Umbilical cord (tissue), 2 donors: ENCODE measurements around the gene UBE2L5. TPM values are rescaled to one million over a fixed set of nuclear protein-coding genes. Genes with fewer than 3 reads are reported as not detected.
A peak's percentile ranks its signal among the peaks of the same experiment; 100 is the strongest.

Experiments used
- DNase-seq: peaks from one replicate; pipeline ENCODE4 v3.0.0-alpha.2; 2015; ENCODE audit warnings: low spot score
- total RNA-seq: library from RNA; depleted of rRNA; stranded (reverse); fragments of >200 nt; gene quantifications from one replicate; pipeline ENCODE4 v1.2.3, GENCODE V29; 2014; ENCODE audit warnings: low replicate concordance; ENCODE audit not compliant: insufficient read depth

The UBE2L5 gene
- total RNA-seq, 1 donor from 2014 or later, result not detected

- DNase-seq, result no peak
Observed at GRCh38 chr13:30404207-30404606, 18.1 kb upstream of the UBE2L5 start.

GRCh38 chr13:30406779-30407416 is 15.4 kb upstream of the UBE2L5 start:
- DNase-seq, result no peak

- DNase-seq, result peak; percentile 93
Observed at GRCh38 chr13:30408319-30409101, 13.8 kb upstream of the UBE2L5 start.

GRCh38 chr13:30409886-30410704 is 12.2 kb upstream of the UBE2L5 start:
- peak; percentile 84 for DNase-seq

GRCh38 chr13:30410705-30411125 is 11.6 kb upstream of the UBE2L5 start:
- DNase-seq, result no peak

GRCh38 chr13:30412346-30412745 is 9.9 kb upstream of the UBE2L5 start:
- DNase-seq, result no peak

GRCh38 chr13:30413842-30414241 is 8.5 kb upstream of the UBE2L5 start:
- no peak for DNase-seq

GRCh38 chr13:30415430-30416030 is 6.8 kb upstream of the UBE2L5 start:
- DNase-seq, result no peak

- no peak for DNase-seq
Observed at GRCh38 chr13:30416471-30416870, 5.8 kb upstream of the UBE2L5 start.

GRCh38 chr13:30418075-30418716 is 4.1 kb upstream of the UBE2L5 start:
- DNase-seq, result no peak

- no peak for DNase-seq
Observed at GRCh38 chr13:30418717-30419459, 3.4 kb upstream of the UBE2L5 start.

GRCh38 chr13:30421093-30422053 is 920 bp upstream of the UBE2L5 start:
- peak; percentile 93 for DNase-seq

- DNase-seq, result no peak
Observed at GRCh38 chr13:30423891-30424290, 1.6 kb downstream of the UBE2L5 start.

GRCh38 chr13:30429235-30429634 is 6.9 kb downstream of the UBE2L5 start:
- no peak for DNase-seq

GRCh38 chr13:30429721-30430694 is 7.7 kb downstream of the UBE2L5 start:
- peak; percentile 80 for DNase-seq

GRCh38 chr13:30431269-30431940 is 9.1 kb downstream of the UBE2L5 start:
- DNase-seq, result no peak

GRCh38 chr13:30435911-30436451 is 13.7 kb downstream of the UBE2L5 start:
- DNase-seq, result no peak
